ENCODE results near the gene CHSY1. TPM values are rescaled to one million over a fixed set of nuclear protein-coding genes. Genes with fewer than 3 reads are reported as not detected.

Gene CHSY1
- total and polyA plus RNA-seq, 2 of the 13 experiments (the other 11 are each of a cell fraction or from before 2014, with no cell fraction given) = 13.3 to 13.7 TPM

- no peak for TF ChIP-seq ZNF512B (CRISPR knock-in tag; IDR thresholded peaks at IDR 0.05; ENCODE audit: borderline replicate concordance)
- TF ChIP-seq ZNF639 (CRISPR knock-in tag; conservative IDR thresholded peaks at IDR 0.05) = no peak
- no peak for TF ChIP-seq ZNF784 (CRISPR knock-in tag; IDR thresholded peaks at IDR 0.05; ENCODE audit: borderline replicate concordance)
- no peak for TF ChIP-seq ETS1 (CRISPR knock-in tag; IDR thresholded peaks at IDR 0.05)
- no peak for TF ChIP-seq ZNF891 (CRISPR knock-in tag; IDR thresholded peaks at IDR 0.05)
Observed at GRCh38 chr15:101159096-101159935, 92.5 kb downstream of the CHSY1 start (continued).

All from HepG2 (cell line).